ENCODE measurements around the gene LRMDA. TPM values are rescaled to one million over a fixed set of nuclear protein-coding genes. Genes with fewer than 3 reads are reported as not detected.

The LRMDA gene
- total and polyA plus RNA-seq, 2 of the 13 experiments (the other 11 are each of a cell fraction or from before 2014, with no cell fraction given) = 13.4 to 22.0 TPM

- TF ChIP-seq CEBPB (IDR thresholded peaks at IDR 0.05; ENCODE audit: borderline replicate concordance, low read depth, low read length) (no peak), ZNF382 (CRISPR knock-in tag; IDR thresholded peaks at IDR 0.05; ENCODE audit: borderline replicate concordance) (no peak), ZMAT3 (CRISPR knock-in tag; conservative IDR thresholded peaks at IDR 0.05) (no peak; the same call in 1 of the 2 replicates), ZGPAT (CRISPR knock-in tag; IDR thresholded peaks at IDR 0.05) (peak; percentile 61; the same call in 1 of the 2 replicates), ZNF512B (CRISPR knock-in tag; IDR thresholded peaks at IDR 0.05; ENCODE audit: borderline replicate concordance) (0 out of 2 replicates have a peak, but pooled peaks have one; percentile 51), SRSF1 (optimal IDR thresholded peaks at IDR 0.05; ENCODE audit: low read depth, low read length) (peak; percentile 86), NAIF1 (CRISPR knock-in tag; IDR thresholded peaks at IDR 0.05; ENCODE audit: borderline replicate concordance) (peak; percentile 84), REPIN1 (CRISPR knock-in tag; IDR thresholded peaks at IDR 0.05; ENCODE audit: borderline replicate concordance, low read depth) (peak; percentile 15; the same call in 1 of the 2 replicates), RCOR2 (CRISPR knock-in tag; IDR thresholded peaks at IDR 0.05) (no peak), ZFP41 (CRISPR knock-in tag; IDR thresholded peaks at IDR 0.05; ENCODE audit: borderline replicate concordance) (no peak), MLLT10 (CRISPR knock-in tag; IDR thresholded peaks at IDR 0.05) (no peak), STAG1 (CRISPR knock-in tag; IDR thresholded peaks at IDR 0.05) (0 out of 2 replicates have a peak, but pooled peaks have one; percentile 11), SYNCRIP (IDR thresholded peaks at IDR 0.05; ENCODE audit: insufficient read depth, low read depth, low read length) (no peak), ZNF496 (CRISPR knock-in tag; IDR thresholded peaks at IDR 0.05; ENCODE audit: insufficient replicate concordance) (no peak), NBN (conservative IDR thresholded peaks at IDR 0.05) (no peak), ZNF574 (CRISPR knock-in tag; IDR thresholded peaks at IDR 0.05) (0 out of 2 replicates have a peak, but pooled peaks have one; percentile 24), YY1 (IDR thresholded peaks at IDR 0.05; ENCODE audit: insufficient read depth, insufficient replicate concordance, low read depth, low read length) (peak; percentile 32)
Measured at GRCh38 chr10:75408911-75409885, 22.2 kb upstream of the LRMDA start (continued).

Data from HepG2 (cell line).